ENCODE measurements around the gene SBNO2. TPM values are rescaled to one million over a fixed set of nuclear protein-coding genes. Genes with fewer than 3 reads are reported as not detected.

Gene SBNO2
- polyA plus RNA-seq, 1 of the 3 experiments (the other 2 are of a cell fraction) = 18.3 TPM

- H3K9ac ChIP-seq = no peak overlapping the region
- CTCF ChIA-PET = interaction anchor here (1.5 kb wide), 1 partner anchor 9 kb away, joined by 4 read pairs; the partner anchor contains the start of gene ARHGAP45
- no peaks in the 10 kb centered on the region for H3K27me3 ChIP-seq (ENCODE audit: insufficient read depth)
- no peak overlapping the region for H3K4me2 ChIP-seq
- H3K9me2 ChIP-seq = no peaks in the 10 kb centered on the region
- H3K36me3 ChIP-seq (replicated peaks in 1 of 2; ENCODE audit: control insufficient read depth in 1 of 2, insufficient read depth in 2 of 2, low read length in 1 of 2) = no peaks in the 10 kb centered on the region
- H3K4me3 ChIP-seq (ENCODE audit: low read depth in 2 of 2, low read length in 1 of 2) = no peak overlapping the region; a peak in 1 of 4 replicates
- POLR2A ChIA-PET = no interaction called here
- no peak overlapping the region for H2AFZ ChIP-seq (ENCODE audit: low read depth)
- TF ChIP-seq, protein P1, sequence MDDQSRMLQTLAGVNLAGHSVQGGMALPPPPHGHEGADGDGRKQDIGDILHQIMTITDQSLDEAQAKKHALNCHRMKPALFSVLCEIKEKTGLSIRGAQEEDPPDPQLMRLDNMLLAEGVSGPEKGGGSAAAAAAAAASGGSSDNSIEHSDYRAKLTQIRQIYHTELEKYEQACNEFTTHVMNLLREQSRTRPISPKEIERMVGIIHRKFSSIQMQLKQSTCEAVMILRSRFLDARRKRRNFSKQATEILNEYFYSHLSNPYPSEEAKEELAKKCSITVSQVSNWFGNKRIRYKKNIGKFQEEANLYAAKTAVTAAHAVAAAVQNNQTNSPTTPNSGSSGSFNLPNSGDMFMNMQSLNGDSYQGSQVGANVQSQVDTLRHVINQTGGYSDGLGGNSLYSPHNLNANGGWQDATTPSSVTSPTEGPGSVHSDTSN (IDR thresholded peaks at IDR 0.05) = no peak
- no peaks in the 10 kb centered on the region for H3F3A ChIP-seq (replicated peaks; ENCODE audit: insufficient read depth)
- no peak overlapping the region for H3K27ac ChIP-seq (ENCODE audit: low read depth in 2 of 2, low read length in 1 of 2)
- no peak for DNase-seq
- H3K79me2 ChIP-seq (ENCODE audit: insufficient read depth) = no peaks in the 10 kb centered on the region
- H4K20me1 ChIP-seq (ENCODE audit: insufficient read depth) = no peaks in the 10 kb centered on the region
- H3K4me1 ChIP-seq (ENCODE audit: control insufficient read depth in 1 of 2, insufficient read depth in 2 of 2, low read depth in 1 of 2, low read length in 1 of 2) = no peaks in the 10 kb centered on the region
- WGBS (ENCODE audit: low lambda C conversion rate) = 69% methylated on average over 3 of the region's 5 CpGs
- peaks cover 11% of the 10 kb centered on the region; the same call in 1 of the 2 replicates for H3K9me3 ChIP-seq
Observed at GRCh38 chr19:1058112-1058511, 116.0 kb downstream of the SBNO2 start.

Other genes with a start within 250 kb of the SBNO2 start
- gene ARID3A, start 248.2 kb downstream of the SBNO2 start, polyA plus RNA-seq (2012; rRNA removed) = 4.4 and 8.6 TPM in 2 replicates
- 47.9 and 51.5 TPM in 2 replicates for gene WDR18, start 189.9 kb downstream of the SBNO2 start, polyA plus RNA-seq (2012; rRNA removed)
- 1.5 and 1.8 TPM in 2 replicates for gene GRIN3B, start 173.8 kb downstream of the SBNO2 start, polyA plus RNA-seq (2012; rRNA removed)
- 138 and 145 TPM in 2 replicates for gene TMEM259, start 153.1 kb downstream of the SBNO2 start, polyA plus RNA-seq (2012; rRNA removed)
- gene RNU6-2, start 152.7 kb downstream of the SBNO2 start, polyA plus RNA-seq (2012; rRNA removed) = not detected in 2 replicates
- 152 and 279 TPM in 2 replicates for gene CNN2, start 147.7 kb downstream of the SBNO2 start, polyA plus RNA-seq (2012; rRNA removed)
- gene ABCA7, start 134.2 kb downstream of the SBNO2 start, polyA plus RNA-seq (2012; rRNA removed) = 7.8 and 8.3 TPM in 2 replicates
- gene ARHGAP45, start 107.1 kb downstream of the SBNO2 start, polyA plus RNA-seq (2012; rRNA removed) = 2.8 and 4.2 TPM in 2 replicates
- 238 and 283 TPM in 2 replicates for gene POLR2E, start 78.9 kb downstream of the SBNO2 start, polyA plus RNA-seq (2012; rRNA removed)
- 566 and 925 TPM in 2 replicates for gene GPX4, start 70.3 kb downstream of the SBNO2 start, polyA plus RNA-seq (2012; rRNA removed)
- gene STK11, start 31.5 kb upstream of the SBNO2 start, polyA plus RNA-seq (2012; rRNA removed) = 53.5 and 55.5 TPM in 2 replicates
- 4.8 and 5.1 TPM in 2 replicates for gene CBARP, start 63.7 kb upstream of the SBNO2 start, polyA plus RNA-seq (2012; rRNA removed)
- gene ATP5F1D, start 67.5 kb upstream of the SBNO2 start, polyA plus RNA-seq (2012; rRNA removed) = 133 and 226 TPM in 2 replicates
- gene MIDN, start 74.3 kb upstream of the SBNO2 start, polyA plus RNA-seq (2012; rRNA removed) = 8.2 and 13.9 TPM in 2 replicates
- gene CIRBP, start 95.1 kb upstream of the SBNO2 start, polyA plus RNA-seq (2012; rRNA removed) = 762 and 857 TPM in 2 replicates
- gene FAM174C, start 101.3 kb upstream of the SBNO2 start, polyA plus RNA-seq (2012; rRNA removed) = 53.5 and 78.0 TPM in 2 replicates
- 0.67 and 1.1 TPM in 2 replicates for gene EFNA2, start 111.6 kb upstream of the SBNO2 start, polyA plus RNA-seq (2012; rRNA removed)
- 52.5 and 66.4 TPM in 2 replicates for gene NDUFS7, start 209.6 kb upstream of the SBNO2 start, polyA plus RNA-seq (2012; rRNA removed)
- 76.5 and 85.3 TPM in 2 replicates for gene GAMT, start 227.3 kb upstream of the SBNO2 start, polyA plus RNA-seq (2012; rRNA removed)
- gene DAZAP1, start 233.3 kb upstream of the SBNO2 start, polyA plus RNA-seq (2012; rRNA removed) = 43.8 and 54.3 TPM in 2 replicates

All from SK-N-SH (cell line).